HepG2 (cell line): ENCODE data around the gene NLRC3.

ENCODE experiments used
- EP300 ChIP-seq, 3 experiments: sonication (generic) in 1 of 3; formaldehyde crosslinking in 1 of 3; IDR thresholded peaks; 2 replicates each; pipeline versions ENCODE4 v1.5.1 to v1.6.1; 2011 to 2020; ENCODE audit warnings: low read depth in 2 of 3, low read length in 2 of 3, borderline replicate concordance in 1 of 3, improper control_type of control experiment in 1 of 3, mild to moderate bottlenecking in 1 of 3, missing genetic modification reagents in 1 of 3, moderate library complexity in 1 of 3
- KDM1A ChIP-seq: IDR thresholded peaks from 2 replicates; pipeline ENCODE4 v1.6.1; 2016; ENCODE audit warnings: missing compliant biosample characterization
- MIER2 ChIP-seq: IDR thresholded peaks from 2 replicates; pipeline ENCODE4 v1.6.1; 2016; ENCODE audit warnings: missing biosample characterization, missing genetic modification reagents
- YY1 ChIP-seq: IDR thresholded peaks from 2 replicates; pipeline ENCODE4 v1.6.1; 2011; ENCODE audit warnings: low read length, low read depth, moderate library complexity, mild to moderate bottlenecking; ENCODE audit not compliant: insufficient read depth, insufficient replicate concordance
- TF ChIP-seq, protein P1 (sequence below): sonication (generic); formaldehyde crosslinking; IDR thresholded peaks from 2 replicates; pipeline ENCODE4 v1.5.0; 2020; ENCODE audit warnings: mild to moderate bottlenecking, missing genetic modification reagents, moderate library complexity

DNA sequence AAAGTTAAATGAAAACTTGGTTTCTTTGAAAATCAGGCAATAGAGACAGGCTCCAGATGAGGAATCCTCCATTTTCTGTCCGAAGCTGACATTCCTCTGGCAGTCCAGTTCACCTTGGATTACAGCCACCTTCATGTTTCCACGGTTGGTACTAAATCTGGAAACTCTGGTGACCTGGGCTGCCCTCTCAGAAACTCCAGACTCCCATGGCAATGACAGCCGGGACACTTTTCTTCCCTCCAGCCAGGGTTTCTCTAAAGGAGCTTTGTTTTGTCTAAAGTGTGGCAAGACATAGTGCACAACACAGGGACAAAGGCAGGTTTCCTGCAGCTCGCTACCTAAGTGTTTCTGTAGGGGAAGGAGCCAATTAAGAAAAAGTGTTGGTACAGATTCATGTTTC lies 40.4 kb downstream of the NLRC3 start:
- TF ChIP-seq, protein P1, sequence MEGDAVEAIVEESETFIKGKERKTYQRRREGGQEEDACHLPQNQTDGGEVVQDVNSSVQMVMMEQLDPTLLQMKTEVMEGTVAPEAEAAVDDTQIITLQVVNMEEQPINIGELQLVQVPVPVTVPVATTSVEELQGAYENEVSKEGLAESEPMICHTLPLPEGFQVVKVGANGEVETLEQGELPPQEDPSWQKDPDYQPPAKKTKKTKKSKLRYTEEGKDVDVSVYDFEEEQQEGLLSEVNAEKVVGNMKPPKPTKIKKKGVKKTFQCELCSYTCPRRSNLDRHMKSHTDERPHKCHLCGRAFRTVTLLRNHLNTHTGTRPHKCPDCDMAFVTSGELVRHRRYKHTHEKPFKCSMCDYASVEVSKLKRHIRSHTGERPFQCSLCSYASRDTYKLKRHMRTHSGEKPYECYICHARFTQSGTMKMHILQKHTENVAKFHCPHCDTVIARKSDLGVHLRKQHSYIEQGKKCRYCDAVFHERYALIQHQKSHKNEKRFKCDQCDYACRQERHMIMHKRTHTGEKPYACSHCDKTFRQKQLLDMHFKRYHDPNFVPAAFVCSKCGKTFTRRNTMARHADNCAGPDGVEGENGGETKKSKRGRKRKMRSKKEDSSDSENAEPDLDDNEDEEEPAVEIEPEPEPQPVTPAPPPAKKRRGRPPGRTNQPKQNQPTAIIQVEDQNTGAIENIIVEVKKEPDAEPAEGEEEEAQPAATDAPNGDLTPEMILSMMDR: no peak
- TF ChIP-seq MIER2 (no peak), YY1 (no peak), EP300 (IDR thresholded peaks at IDR 0.05; ENCODE audit: low read depth in 2 of 2, low read length in 2 of 2) (no peak), EP300 (CRISPR knock-in tag; IDR thresholded peaks at IDR 0.05; ENCODE audit: borderline replicate concordance) (no peak), KDM1A (CRISPR knock-in tag) (no peak)
